ENCODE results near the gene HS3ST6. TPM values are rescaled to one million over a fixed set of nuclear protein-coding genes. Genes with fewer than 3 reads are reported as not detected.

HS3ST6 gene
- total and polyA plus RNA-seq, 9 of the 15 experiments (the other 6 are each of a cell fraction or from before 2014, with no cell fraction given), result not detected

- TF ChIP-seq, protein P1, sequence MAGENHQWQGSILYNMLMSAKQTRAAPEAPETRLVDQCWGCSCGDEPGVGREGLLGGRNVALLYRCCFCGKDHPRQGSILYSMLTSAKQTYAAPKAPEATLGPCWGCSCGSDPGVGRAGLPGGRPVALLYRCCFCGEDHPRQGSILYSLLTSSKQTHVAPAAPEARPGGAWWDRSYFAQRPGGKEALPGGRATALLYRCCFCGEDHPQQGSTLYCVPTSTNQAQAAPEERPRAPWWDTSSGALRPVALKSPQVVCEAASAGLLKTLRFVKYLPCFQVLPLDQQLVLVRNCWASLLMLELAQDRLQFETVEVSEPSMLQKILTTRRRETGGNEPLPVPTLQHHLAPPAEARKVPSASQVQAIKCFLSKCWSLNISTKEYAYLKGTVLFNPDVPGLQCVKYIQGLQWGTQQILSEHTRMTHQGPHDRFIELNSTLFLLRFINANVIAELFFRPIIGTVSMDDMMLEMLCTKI (IDR thresholded peaks at IDR 0.05; ENCODE audit: partially characterized antibody), result no peak
- TF ChIP-seq, protein P2, sequence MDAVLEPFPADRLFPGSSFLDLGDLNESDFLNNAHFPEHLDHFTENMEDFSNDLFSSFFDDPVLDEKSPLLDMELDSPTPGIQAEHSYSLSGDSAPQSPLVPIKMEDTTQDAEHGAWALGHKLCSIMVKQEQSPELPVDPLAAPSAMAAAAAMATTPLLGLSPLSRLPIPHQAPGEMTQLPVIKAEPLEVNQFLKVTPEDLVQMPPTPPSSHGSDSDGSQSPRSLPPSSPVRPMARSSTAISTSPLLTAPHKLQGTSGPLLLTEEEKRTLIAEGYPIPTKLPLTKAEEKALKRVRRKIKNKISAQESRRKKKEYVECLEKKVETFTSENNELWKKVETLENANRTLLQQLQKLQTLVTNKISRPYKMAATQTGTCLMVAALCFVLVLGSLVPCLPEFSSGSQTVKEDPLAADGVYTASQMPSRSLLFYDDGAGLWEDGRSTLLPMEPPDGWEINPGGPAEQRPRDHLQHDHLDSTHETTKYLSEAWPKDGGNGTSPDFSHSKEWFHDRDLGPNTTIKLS (IDR thresholded peaks at IDR 0.05; ENCODE audit: borderline replicate concordance, low read depth), result peak; percentile 80
- TF ChIP-seq, protein P3, sequence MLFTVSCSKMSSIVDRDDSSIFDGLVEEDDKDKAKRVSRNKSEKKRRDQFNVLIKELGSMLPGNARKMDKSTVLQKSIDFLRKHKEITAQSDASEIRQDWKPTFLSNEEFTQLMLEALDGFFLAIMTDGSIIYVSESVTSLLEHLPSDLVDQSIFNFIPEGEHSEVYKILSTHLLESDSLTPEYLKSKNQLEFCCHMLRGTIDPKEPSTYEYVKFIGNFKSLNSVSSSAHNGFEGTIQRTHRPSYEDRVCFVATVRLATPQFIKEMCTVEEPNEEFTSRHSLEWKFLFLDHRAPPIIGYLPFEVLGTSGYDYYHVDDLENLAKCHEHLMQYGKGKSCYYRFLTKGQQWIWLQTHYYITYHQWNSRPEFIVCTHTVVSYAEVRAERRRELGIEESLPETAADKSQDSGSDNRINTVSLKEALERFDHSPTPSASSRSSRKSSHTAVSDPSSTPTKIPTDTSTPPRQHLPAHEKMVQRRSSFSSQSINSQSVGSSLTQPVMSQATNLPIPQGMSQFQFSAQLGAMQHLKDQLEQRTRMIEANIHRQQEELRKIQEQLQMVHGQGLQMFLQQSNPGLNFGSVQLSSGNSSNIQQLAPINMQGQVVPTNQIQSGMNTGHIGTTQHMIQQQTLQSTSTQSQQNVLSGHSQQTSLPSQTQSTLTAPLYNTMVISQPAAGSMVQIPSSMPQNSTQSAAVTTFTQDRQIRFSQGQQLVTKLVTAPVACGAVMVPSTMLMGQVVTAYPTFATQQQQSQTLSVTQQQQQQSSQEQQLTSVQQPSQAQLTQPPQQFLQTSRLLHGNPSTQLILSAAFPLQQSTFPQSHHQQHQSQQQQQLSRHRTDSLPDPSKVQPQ (CRISPR knock-in tag; IDR thresholded peaks at IDR 0.05; ENCODE audit: borderline replicate concordance), result no peak
- TF ChIP-seq BRCA1 (IDR thresholded peaks at IDR 0.05) (no peak), BRCA1 (CRISPR knock-in tag; IDR thresholded peaks at IDR 0.05) (peak; percentile 57; the same call in 1 of the 2 replicates), ZNF143 (CRISPR knock-in tag; IDR thresholded peaks at IDR 0.05) (no peak; the same call in 1 of the 2 replicates), ZNF707 (CRISPR knock-in tag; conservative IDR thresholded peaks at IDR 0.05) (peak; percentile 54; the same call in 1 of the 2 replicates), DIDO1 (tag; IDR thresholded peaks at IDR 0.05; ENCODE audit: low read depth) (0 out of 2 replicates have a peak, but pooled peaks have one; percentile 18), HLTF (IDR thresholded peaks at IDR 0.05) (no peak), ZBTB11 (CRISPR knock-in tag; IDR thresholded peaks at IDR 0.05) (peak in 1 of 3 experiments; percentile 57; a peak in 1 of 6 replicates), SMAD4 (CRISPR knock-in tag; conservative IDR thresholded peaks at IDR 0.05) (peak; percentile 53; the same call in 1 of the 2 replicates), CREB1 (IDR thresholded peaks at IDR 0.05) (peak; percentile 92), CREB1 (CRISPR knock-in tag; IDR thresholded peaks at IDR 0.05) (peak; percentile 96)
- TF ChIP-seq, protein P4, sequence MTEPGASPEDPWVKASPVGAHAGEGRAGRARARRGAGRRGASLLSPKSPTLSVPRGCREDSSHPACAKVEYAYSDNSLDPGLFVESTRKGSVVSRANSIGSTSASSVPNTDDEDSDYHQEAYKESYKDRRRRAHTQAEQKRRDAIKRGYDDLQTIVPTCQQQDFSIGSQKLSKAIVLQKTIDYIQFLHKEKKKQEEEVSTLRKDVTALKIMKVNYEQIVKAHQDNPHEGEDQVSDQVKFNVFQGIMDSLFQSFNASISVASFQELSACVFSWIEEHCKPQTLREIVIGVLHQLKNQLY (CRISPR knock-in tag; conservative IDR thresholded peaks at IDR 0.05), result peak in 1 of 2 experiments; percentile 53; a peak in 1 of 4 replicates
Measured at GRCh38 chr16:1964506-1965395, 46.5 kb upstream of the HS3ST6 start, which contains the start of gene RPS2 (continued).
